ENCODE results near the gene PCGF5. TPM values are rescaled to one million over a fixed set of nuclear protein-coding genes. Genes with fewer than 3 reads are reported as not detected.
"Not testable (repeated sequence)": the region's sequence is repeated elsewhere in the genome, so short reads cannot be mapped to it uniquely, and the experiment has no call there.

Gene PCGF5
- total RNA-seq, 1 donor from 2014 or later: 35.9 TPM

GRCh38 chr10:91298224-91298871, 77.9 kb downstream of the PCGF5 start:
- peak overlapping the region; percentile 46 for H3K4me3 Mint-ChIP-seq (ENCODE audit: low read depth)

GRCh38 chr10:91299999-91300575, 79.6 kb downstream of the PCGF5 start:
- H3K27me3 Mint-ChIP-seq (ENCODE audit: low read depth): peaks cover 17% of the 10 kb centered on the region
- no peaks in the 10 kb centered on the region for H3K36me3 Mint-ChIP-seq (ENCODE audit: low read depth)
- H3K9me3 Mint-ChIP-seq: no peaks in the 10 kb centered on the region
- H3K4me1 Mint-ChIP-seq (ENCODE audit: low read depth): peaks cover 9% of the 10 kb centered on the region
- no peak overlapping the region for H3K27ac Mint-ChIP-seq
- DNase-seq (ENCODE audit: low spot score): no peak
- intact Hi-C loops (cut with micrococcal nuclease): loop anchor here (2.0 to 5.0 kb wide), 4 partner anchors 87 to 612 kb away; no protein-coding TSS in a partner anchor
- H3K4me3 Mint-ChIP-seq (ENCODE audit: low read depth): no peak overlapping the region

More at GRCh38 chr10:91298224-91298871, 77.9 kb downstream of the PCGF5 start:
- no peak overlapping the region for H3K27ac Mint-ChIP-seq
- peaks cover 30% of the 10 kb centered on the region for H3K27me3 Mint-ChIP-seq (ENCODE audit: low read depth)
- H3K4me1 Mint-ChIP-seq (ENCODE audit: low read depth): peaks cover 9% of the 10 kb centered on the region
- intact Hi-C loops (cut with micrococcal nuclease): loop anchor here (1.0 to 5.0 kb wide), 5 partner anchors 89 to 614 kb away; no protein-coding TSS in a partner anchor
- H3K9me3 Mint-ChIP-seq: no peaks in the 10 kb centered on the region
- no peaks in the 10 kb centered on the region for H3K36me3 Mint-ChIP-seq (ENCODE audit: low read depth)
- DNase-seq (ENCODE audit: low spot score): peak; percentile 69

DNA sequence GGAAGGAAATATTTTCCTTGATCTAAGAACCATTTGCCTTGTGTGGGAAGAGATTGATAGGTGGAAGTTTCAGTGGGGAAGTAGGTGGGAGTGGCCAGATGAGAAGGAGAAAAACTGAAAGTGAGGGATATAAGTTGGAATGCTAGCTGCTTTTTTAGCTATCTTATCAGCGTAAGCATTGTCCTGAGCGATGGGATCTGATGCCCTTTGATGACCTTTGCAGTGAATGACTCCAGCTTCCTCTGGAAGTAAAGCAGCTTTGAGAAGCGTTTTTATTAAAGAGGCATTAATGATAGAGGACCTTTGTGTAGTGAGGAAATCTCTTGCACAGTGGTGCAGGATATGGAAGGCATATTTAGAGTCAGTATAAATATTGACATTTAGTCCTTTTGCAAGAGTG, 82.5 kb downstream of the PCGF5 start:
- intact Hi-C loops (cut with micrococcal nuclease); H3K4me1 Mint-ChIP-seq (ENCODE audit: low read depth); H3K4me3 Mint-ChIP-seq (ENCODE audit: low read depth); DNase-seq (ENCODE audit: low spot score); H3K27ac Mint-ChIP-seq; H3K27me3 Mint-ChIP-seq (ENCODE audit: low read depth); H3K36me3 Mint-ChIP-seq (ENCODE audit: low read depth); H3K9me3 Mint-ChIP-seq: not testable (repeated sequence)

GRCh38 chr10:91305979-91306378, 85.5 kb downstream of the PCGF5 start:
- not testable (repeated sequence) for H3K27me3 Mint-ChIP-seq (ENCODE audit: low read depth)

GRCh38 chr10:91307489-91307888, 87.0 kb downstream of the PCGF5 start:
- no peak overlapping the region for H3K4me3 Mint-ChIP-seq (ENCODE audit: low read depth)
- DNase-seq (ENCODE audit: low spot score): no peak
- intact Hi-C loops (cut with micrococcal nuclease): no loop called here
- H3K27ac Mint-ChIP-seq: no peak overlapping the region
- H3K9me3 Mint-ChIP-seq: no peaks in the 10 kb centered on the region
- H3K4me1 Mint-ChIP-seq (ENCODE audit: low read depth): no peaks in the 10 kb centered on the region
- H3K27me3 Mint-ChIP-seq (ENCODE audit: low read depth): peaks cover 7% of the 10 kb centered on the region
- no peaks in the 10 kb centered on the region for H3K36me3 Mint-ChIP-seq (ENCODE audit: low read depth)

More at GRCh38 chr10:91305979-91306378, 85.5 kb downstream of the PCGF5 start:
- DNase-seq (ENCODE audit: low spot score); H3K9me3 Mint-ChIP-seq; H3K4me1 Mint-ChIP-seq (ENCODE audit: low read depth); H3K4me3 Mint-ChIP-seq (ENCODE audit: low read depth); H3K36me3 Mint-ChIP-seq (ENCODE audit: low read depth); H3K27ac Mint-ChIP-seq; intact Hi-C loops (cut with micrococcal nuclease): not testable (repeated sequence)

DNA sequence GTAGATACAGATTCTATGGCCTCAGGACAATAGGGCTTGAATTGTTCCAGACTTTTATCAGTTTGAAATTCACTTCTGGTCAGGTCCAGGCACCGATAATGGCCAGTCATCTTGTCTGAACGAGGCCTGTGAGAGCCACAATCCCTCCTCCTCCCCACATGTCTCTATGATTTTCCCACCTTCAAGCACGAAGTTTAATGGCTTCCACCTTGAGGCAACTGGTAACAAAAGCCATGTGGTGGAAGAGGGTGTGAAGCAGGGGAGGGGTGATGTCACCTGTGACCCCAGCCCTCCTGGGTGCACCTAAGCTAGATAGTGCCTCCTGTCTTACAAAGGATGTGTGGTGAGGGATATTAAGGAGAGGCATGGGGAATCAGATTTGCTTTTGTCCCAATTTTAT, 89.2 kb downstream of the PCGF5 start:
- intact Hi-C loops (cut with micrococcal nuclease): no loop called here

GRCh38 chr10:91311601-91312381, 91.3 kb downstream of the PCGF5 start:
- no peaks in the 10 kb centered on the region for H3K36me3 Mint-ChIP-seq (ENCODE audit: low read depth)
- intact Hi-C loops (cut with micrococcal nuclease): no loop called here
- no peak for DNase-seq (ENCODE audit: low spot score)

More for the DNA sequence above, 89.2 kb downstream of the PCGF5 start:
- Mint-ChIP-seq H3K9me3 (no peaks in the 10 kb centered on the region), H3K36me3 (ENCODE audit: low read depth) (no peaks in the 10 kb centered on the region), H3K27me3 (ENCODE audit: low read depth) (peaks cover 7% of the 10 kb centered on the region), H3K4me1 (ENCODE audit: low read depth) (peaks cover 6% of the 10 kb centered on the region), H3K4me3 (ENCODE audit: low read depth) (no peak overlapping the region), H3K27ac (no peak overlapping the region)
- DNase-seq (ENCODE audit: low spot score): no peak

DNA sequence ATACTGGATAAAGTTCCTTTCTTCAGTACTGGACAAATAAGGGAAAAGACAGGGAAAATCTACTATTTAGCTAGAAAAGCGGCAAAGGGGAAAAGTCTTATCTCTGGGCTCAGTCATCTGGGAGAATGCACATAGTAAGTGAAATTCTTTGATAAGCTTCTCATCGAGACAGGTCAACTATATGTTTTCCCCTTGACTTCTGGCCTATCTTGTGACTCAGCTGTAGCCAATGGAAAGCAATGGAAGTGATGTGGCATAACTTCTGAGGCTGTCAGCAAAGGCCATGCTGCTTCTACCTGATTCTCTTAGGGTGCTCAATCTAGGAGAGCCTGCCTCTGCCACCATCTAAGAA, 91.9 kb downstream of the PCGF5 start:
- H3K4me1 Mint-ChIP-seq (ENCODE audit: low read depth): peaks cover 6% of the 10 kb centered on the region
- H3K27me3 Mint-ChIP-seq (ENCODE audit: low read depth): peaks cover 7% of the 10 kb centered on the region
- H3K36me3 Mint-ChIP-seq (ENCODE audit: low read depth): no peaks in the 10 kb centered on the region
- DNase-seq (ENCODE audit: low spot score): no peak
- H3K9me3 Mint-ChIP-seq: no peaks in the 10 kb centered on the region
- intact Hi-C loops (cut with micrococcal nuclease): no loop called here
- H3K4me3 Mint-ChIP-seq (ENCODE audit: low read depth): no peak overlapping the region
- no peak overlapping the region for H3K27ac Mint-ChIP-seq

More at GRCh38 chr10:91311601-91312381, 91.3 kb downstream of the PCGF5 start:
- Mint-ChIP-seq H3K4me1 (ENCODE audit: low read depth) (peaks cover 6% of the 10 kb centered on the region), H3K9me3 (no peaks in the 10 kb centered on the region), H3K4me3 (ENCODE audit: low read depth) (no peak overlapping the region), H3K27me3 (ENCODE audit: low read depth) (peaks cover 7% of the 10 kb centered on the region), H3K27ac (no peak overlapping the region)

DNA sequence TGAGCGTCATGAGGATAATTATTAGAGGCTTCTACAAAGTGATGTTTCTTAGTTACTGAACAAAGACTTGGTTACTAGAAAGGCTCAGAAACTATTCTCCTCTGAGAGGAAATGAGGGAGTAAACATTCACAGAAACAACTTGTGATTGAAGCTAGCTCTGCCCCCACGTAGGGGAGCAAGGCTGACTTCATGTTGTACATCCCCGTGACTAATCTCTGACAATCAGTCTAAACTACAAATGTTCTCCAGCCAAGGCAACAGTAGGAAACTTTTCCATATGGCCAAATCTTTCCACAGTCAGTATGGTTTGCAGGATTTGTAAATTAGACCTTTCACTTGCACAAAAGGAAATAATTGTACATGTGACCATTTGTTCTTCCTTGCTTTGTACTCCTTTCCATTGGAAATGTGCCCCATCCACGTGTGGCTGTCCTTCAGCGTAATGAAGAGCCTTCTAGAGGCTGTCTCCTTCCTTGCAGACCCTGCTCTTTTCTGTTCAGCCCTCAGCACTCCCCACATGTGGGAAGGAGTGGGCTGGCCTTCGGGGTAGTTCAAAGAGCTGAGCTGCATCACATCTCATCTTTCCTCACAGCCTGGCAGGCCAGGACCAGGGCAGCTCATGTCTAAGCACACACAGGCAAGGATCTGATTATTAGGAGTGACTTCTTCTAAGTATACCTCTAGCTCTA, 93.5 kb downstream of the PCGF5 start:
- Mint-ChIP-seq H3K36me3 (ENCODE audit: low read depth) (no peaks in the 10 kb centered on the region), H3K4me3 (ENCODE audit: low read depth) (no peak overlapping the region), H3K27ac (no peak overlapping the region), H3K27me3 (ENCODE audit: low read depth) (peaks cover 7% of the 10 kb centered on the region), H3K9me3 (no peaks in the 10 kb centered on the region), H3K4me1 (ENCODE audit: low read depth) (peaks cover 6% of the 10 kb centered on the region)
- intact Hi-C loops (cut with micrococcal nuclease): no loop called here
- DNase-seq (ENCODE audit: low spot score): no peak

- no peak overlapping the region for H3K27ac Mint-ChIP-seq
- no peaks in the 10 kb centered on the region for H3K9me3 Mint-ChIP-seq
- H3K4me3 Mint-ChIP-seq (ENCODE audit: low read depth): no peak overlapping the region
- peaks cover 4% of the 10 kb centered on the region for H3K27me3 Mint-ChIP-seq (ENCODE audit: low read depth)
- H3K4me1 Mint-ChIP-seq (ENCODE audit: low read depth): peaks cover 6% of the 10 kb centered on the region
- no peak for DNase-seq (ENCODE audit: low spot score)
- H3K36me3 Mint-ChIP-seq (ENCODE audit: low read depth): no peaks in the 10 kb centered on the region
- intact Hi-C loops (cut with micrococcal nuclease): no loop called here
Measured at GRCh38 chr10:91316486-91316885, 96.0 kb downstream of the PCGF5 start.

DNA sequence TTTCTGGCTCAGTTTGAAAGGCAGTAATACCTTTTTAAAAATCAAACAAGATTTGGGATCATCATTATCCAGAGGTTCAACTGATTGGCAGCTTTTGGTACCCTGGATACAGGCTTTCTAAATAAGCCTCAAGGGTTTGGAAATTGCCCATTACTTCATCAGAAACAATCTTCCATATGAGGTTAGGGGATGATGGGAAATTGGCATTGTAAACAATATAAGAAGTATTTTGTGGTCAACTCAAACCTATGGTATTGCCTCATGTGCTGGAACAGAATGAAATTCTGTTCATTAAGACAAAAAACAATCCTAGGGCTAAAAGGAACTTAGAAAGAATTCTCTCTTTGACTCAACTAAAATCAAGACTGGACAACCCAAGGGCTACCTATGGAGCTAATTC, 97.1 kb downstream of the PCGF5 start:
- Mint-ChIP-seq H3K27ac (no peak overlapping the region), H3K4me1 (ENCODE audit: low read depth) (peaks cover 6% of the 10 kb centered on the region), H3K4me3 (ENCODE audit: low read depth) (no peak overlapping the region), H3K36me3 (ENCODE audit: low read depth) (no peaks in the 10 kb centered on the region), H3K27me3 (ENCODE audit: low read depth) (no peaks in the 10 kb centered on the region), H3K9me3 (no peaks in the 10 kb centered on the region)
- no peak for DNase-seq (ENCODE audit: low spot score)
- intact Hi-C loops (cut with micrococcal nuclease): no loop called here

- Mint-ChIP-seq H3K4me3 (ENCODE audit: low read depth) (no peak overlapping the region), H3K36me3 (ENCODE audit: low read depth) (no peaks in the 10 kb centered on the region), H3K27ac (no peak overlapping the region), H3K9me3 (no peaks in the 10 kb centered on the region), H3K4me1 (ENCODE audit: low read depth) (peaks cover under 1% of the 10 kb centered on the region), H3K27me3 (ENCODE audit: low read depth) (no peaks in the 10 kb centered on the region)
- DNase-seq (ENCODE audit: low spot score): no peak
- intact Hi-C loops (cut with micrococcal nuclease): no loop called here
Measured at GRCh38 chr10:91319336-91319735, 98.9 kb downstream of the PCGF5 start.

All from activated T-helper 2 cell treated with anti-CD3 and anti-CD28 coated beads, Interferon-gamma antibody, Interleukin-2, Interleukin-4, amounts not matched to agents 10 μg/mL and 5 μg/mL and 100 μg/mL, durations not matched to agents 14 hours and 24 hours and 36 hours (primary cell).